HFFc6 (cell line): ENCODE measurements around the gene GTF2A1L. TPM values are rescaled to one million over a fixed set of nuclear protein-coding genes. Genes with fewer than 3 reads are reported as not detected.
A peak's percentile ranks its signal among the peaks of the same experiment; 100 is the strongest.

Source experiments
- DNase-seq: peaks from one replicate; pipeline ENCODE4 v3.0.0-alpha.2; 2018
- H3K27ac Mint-ChIP-seq: 2 replicates; pipeline ENCODE4 v1.8.0; 2020; ENCODE audit warnings: mild to moderate bottlenecking, mixed read lengths
- H3K27me3 Mint-ChIP-seq: 2 replicates; pipeline ENCODE4 v1.8.0; 2021; ENCODE audit warnings: mild to moderate bottlenecking, moderate library complexity, mixed read lengths; ENCODE audit not compliant: insufficient read depth
- H3K36me3 Mint-ChIP-seq: 2 replicates; pipeline ENCODE4 v1.8.0; 2021; ENCODE audit warnings: low read depth, mixed read lengths
- H3K4me1 Mint-ChIP-seq: 2 replicates; pipeline ENCODE4 v1.8.0; 2020; ENCODE audit warnings: low read depth, mixed read lengths
- H3K4me3 Mint-ChIP-seq: 2 replicates; pipeline ENCODE4 v1.8.0; 2020; ENCODE audit warnings: mild to moderate bottlenecking, moderate library complexity, mixed read lengths
- H3K9me3 Mint-ChIP-seq: 2 replicates; pipeline ENCODE4 v1.8.0; 2020; ENCODE audit warnings: mild to moderate bottlenecking, mixed read lengths
- total RNA-seq, 6 experiments: library from RNA; stranded (reverse); fragmentation: NEBNext Ultra II Directional; extraction: Animal tissue kit (Norgen Biotek cat#: 25700); gene quantifications; 2 replicates in 1 of 6; 3 replicates in 5 of 6; pipeline ENCODE4 v1.2.3, GENCODE V29; 2021
- TF ChIP-seq, protein P1 (sequence below): fragments of 200-600 bp; sonication (generic); IDR thresholded peaks from 2 replicates; pipeline ENCODE4 v1.5.0; 2021; ENCODE audit warnings: antibody characterized with exemption, mild to moderate bottlenecking

The GTF2A1L gene
- total RNA-seq, 6 experiments from 2014 or later: not detected

DNA sequence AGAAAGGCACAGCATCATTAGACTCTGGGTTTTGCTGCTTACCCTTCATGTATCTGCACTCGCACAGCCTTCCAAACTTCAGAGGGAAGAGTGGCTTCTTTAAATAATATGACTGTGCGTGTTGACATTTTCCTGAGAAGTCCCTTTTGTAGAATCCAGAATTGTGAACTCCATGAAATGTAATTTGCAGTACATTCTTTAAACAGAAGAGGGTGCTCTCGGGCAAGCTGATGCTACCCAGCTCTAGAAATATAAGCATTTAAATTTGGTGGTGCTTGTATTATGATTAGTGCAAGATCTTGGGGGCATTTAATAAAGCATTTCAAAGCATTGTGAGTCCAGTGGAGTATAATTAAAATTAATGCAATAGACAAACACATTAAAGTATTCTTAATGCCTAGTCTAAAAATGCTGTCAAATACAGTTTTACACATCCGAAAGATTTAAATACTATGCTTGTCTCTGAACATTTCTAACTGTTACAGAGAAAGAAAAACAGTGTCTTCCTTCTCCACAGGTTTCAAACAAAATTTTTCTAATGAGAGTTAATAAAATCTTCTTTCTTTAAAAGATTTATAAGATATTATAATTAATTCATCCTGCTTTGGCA lies 17.3 kb upstream of the GTF2A1L start:
- H3K36me3 Mint-ChIP-seq: no peaks in the 10 kb centered on the region
- H3K27me3 Mint-ChIP-seq: no peaks in the 10 kb centered on the region; the same call in 1 of the 2 replicates
- H3K27ac Mint-ChIP-seq: no peak overlapping the region
- H3K9me3 Mint-ChIP-seq: no peaks in the 10 kb centered on the region
- no peaks in the 10 kb centered on the region for H3K4me1 Mint-ChIP-seq
- H3K4me3 Mint-ChIP-seq: no peak overlapping the region
- TF ChIP-seq, protein P1, sequence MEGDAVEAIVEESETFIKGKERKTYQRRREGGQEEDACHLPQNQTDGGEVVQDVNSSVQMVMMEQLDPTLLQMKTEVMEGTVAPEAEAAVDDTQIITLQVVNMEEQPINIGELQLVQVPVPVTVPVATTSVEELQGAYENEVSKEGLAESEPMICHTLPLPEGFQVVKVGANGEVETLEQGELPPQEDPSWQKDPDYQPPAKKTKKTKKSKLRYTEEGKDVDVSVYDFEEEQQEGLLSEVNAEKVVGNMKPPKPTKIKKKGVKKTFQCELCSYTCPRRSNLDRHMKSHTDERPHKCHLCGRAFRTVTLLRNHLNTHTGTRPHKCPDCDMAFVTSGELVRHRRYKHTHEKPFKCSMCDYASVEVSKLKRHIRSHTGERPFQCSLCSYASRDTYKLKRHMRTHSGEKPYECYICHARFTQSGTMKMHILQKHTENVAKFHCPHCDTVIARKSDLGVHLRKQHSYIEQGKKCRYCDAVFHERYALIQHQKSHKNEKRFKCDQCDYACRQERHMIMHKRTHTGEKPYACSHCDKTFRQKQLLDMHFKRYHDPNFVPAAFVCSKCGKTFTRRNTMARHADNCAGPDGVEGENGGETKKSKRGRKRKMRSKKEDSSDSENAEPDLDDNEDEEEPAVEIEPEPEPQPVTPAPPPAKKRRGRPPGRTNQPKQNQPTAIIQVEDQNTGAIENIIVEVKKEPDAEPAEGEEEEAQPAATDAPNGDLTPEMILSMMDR: peak; percentile 87
- DNase-seq: peak; percentile 36

DNA sequence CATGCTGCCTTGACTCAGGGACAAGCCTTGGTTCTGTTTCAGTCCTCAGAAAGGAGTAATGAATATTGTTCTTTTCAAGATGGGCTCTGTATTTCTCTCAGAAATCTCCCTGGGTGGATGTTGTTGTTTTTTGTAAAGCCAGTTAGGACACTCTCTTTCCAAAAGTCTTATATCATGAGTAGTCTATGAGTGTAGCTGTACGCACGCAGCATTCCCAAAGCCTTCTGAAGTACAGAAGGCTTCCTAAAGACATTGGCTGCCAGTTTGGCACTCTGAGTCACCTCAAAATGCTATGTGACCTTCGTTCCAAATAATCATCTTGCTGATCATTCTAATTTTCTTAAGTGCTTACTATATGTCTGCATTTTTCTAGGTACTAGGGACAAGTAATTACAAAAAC lies 16.7 kb upstream of the GTF2A1L start:
- no peaks in the 10 kb centered on the region for H3K9me3 Mint-ChIP-seq
- no peak overlapping the region for H3K27ac Mint-ChIP-seq
- TF ChIP-seq, protein P1: no peak
- no peaks in the 10 kb centered on the region for H3K4me1 Mint-ChIP-seq
- no peaks in the 10 kb centered on the region for H3K36me3 Mint-ChIP-seq
- DNase-seq: peak; percentile 22
- H3K27me3 Mint-ChIP-seq: no peaks in the 10 kb centered on the region; the same call in 1 of the 2 replicates
- H3K4me3 Mint-ChIP-seq: no peak overlapping the region

DNA sequence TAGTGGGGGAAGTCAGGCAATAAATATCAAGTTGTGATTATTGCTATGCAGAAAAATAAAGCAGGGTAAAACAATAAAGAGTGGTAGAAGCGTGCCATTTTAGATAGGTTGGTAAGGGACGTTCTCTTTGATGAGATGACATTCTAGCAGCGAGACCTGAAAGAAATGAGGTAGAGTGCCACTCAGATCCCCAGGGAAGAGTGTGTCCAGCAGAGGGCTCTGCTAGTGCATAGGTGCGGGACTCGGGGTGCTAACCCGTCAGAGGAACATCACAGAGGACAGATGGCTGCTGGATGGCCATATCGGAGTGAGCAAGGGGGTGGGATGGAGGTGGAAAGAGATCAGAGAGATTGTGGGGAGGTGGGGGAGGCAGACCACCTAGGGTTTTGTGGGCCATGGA lies 16.3 kb upstream of the GTF2A1L start:
- H3K36me3 Mint-ChIP-seq: no peaks in the 10 kb centered on the region
- H3K27ac Mint-ChIP-seq: no peak overlapping the region
- DNase-seq: no peak
- H3K4me3 Mint-ChIP-seq: no peak overlapping the region
- no peaks in the 10 kb centered on the region for H3K4me1 Mint-ChIP-seq
- TF ChIP-seq, protein P1: peak; percentile 69
- H3K9me3 Mint-ChIP-seq: no peaks in the 10 kb centered on the region
- no peaks in the 10 kb centered on the region; the same call in 1 of the 2 replicates for H3K27me3 Mint-ChIP-seq

DNA sequence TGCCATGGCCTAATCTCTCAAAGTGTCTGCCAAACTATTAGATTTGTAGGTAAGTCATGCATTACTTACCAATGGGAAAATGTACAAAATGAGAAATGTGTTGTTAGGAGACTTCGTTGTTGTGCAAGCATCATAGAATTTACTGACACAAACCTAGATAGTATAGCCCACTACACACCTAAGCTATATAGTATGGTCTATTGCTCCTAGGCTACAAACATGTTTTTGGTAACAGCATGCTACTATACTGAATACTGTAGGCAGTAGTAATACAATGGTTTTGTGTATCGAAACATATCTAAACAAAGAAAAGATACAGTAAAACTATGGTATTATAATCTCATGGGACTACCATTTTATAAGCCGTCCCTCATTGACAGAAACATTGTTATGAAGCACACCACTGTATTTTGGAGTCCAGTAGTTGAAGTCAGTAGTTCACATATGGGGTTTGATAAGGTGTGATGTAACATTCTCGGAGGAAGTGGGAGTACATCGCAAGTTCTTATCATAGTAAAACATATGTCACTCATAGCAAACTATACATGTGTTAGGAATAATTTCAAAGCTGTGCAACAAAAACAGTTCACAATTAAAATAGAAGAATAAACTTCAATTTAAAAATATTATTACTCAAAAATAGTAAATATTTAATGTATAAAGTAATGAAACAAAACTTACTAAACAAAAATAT lies 12.0 kb upstream of the GTF2A1L start:
- H3K9me3 Mint-ChIP-seq: no peaks in the 10 kb centered on the region
- no peak overlapping the region for H3K27ac Mint-ChIP-seq
- DNase-seq: no peak
- H3K4me3 Mint-ChIP-seq: no peak overlapping the region
- H3K4me1 Mint-ChIP-seq: peaks cover 18% of the 10 kb centered on the region
- H3K27me3 Mint-ChIP-seq: peaks cover 3% of the 10 kb centered on the region; the same call in 1 of the 2 replicates
- H3K36me3 Mint-ChIP-seq: no peaks in the 10 kb centered on the region
- TF ChIP-seq, protein P1: no peak

DNA sequence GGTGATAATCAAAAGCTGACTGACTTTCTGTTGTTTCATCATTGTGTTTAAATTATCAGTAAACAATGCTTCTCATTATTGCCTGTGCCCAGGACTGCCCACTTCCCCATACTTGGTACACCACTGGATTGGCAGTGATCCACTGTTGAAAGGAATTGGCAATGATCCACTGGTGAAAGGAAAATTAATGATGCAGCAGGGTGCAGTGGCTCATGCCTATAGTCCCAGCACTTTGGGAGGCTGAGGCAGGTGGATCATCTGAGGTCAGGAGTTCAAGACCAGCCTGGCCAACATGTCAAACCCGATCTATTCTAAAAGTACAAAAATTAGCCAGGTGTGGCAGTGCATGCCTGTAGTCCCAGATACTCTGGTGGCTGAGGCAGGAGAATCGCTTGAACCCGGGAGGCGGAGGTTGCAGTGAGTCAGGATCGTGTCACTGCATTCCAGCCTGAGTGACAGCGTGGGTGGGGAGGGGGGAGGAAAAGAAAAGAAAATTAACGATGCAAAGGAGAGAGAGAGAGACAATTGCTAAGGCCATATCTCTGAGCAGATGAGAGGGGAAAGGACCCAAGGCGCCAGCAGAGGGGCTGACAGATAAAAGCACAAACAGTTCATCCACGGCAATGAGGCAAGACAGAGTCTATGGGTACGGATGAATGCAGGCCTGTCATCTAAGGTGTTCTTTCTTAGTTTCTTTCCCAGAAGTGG lies 10.2 kb upstream of the GTF2A1L start:
- H3K4me3 Mint-ChIP-seq: peak overlapping the region; percentile 52
- no peaks in the 10 kb centered on the region for H3K9me3 Mint-ChIP-seq
- peak; percentile 19 for DNase-seq
- H3K36me3 Mint-ChIP-seq: no peaks in the 10 kb centered on the region
- no peak overlapping the region for H3K27ac Mint-ChIP-seq
- H3K4me1 Mint-ChIP-seq: peaks cover 18% of the 10 kb centered on the region
- TF ChIP-seq, protein P1: no peak
- peaks cover 3% of the 10 kb centered on the region; the same call in 1 of the 2 replicates for H3K27me3 Mint-ChIP-seq
